Measurements from ENCODE around the gene SIRT7. TPM values are rescaled to one million over a fixed set of nuclear protein-coding genes. Genes with fewer than 3 reads are reported as not detected.

Gene SIRT7
- total RNA-seq, 6 experiments from 2014 or later: 7.4 to 15.0 (median 12.2) TPM

- H3K36me3 ChIP-seq: peaks cover 0 to 42% (median 10%) of the 10 kb centered on the region in 4 donors
- TF ChIP-seq CTCF (IDR thresholded peaks at IDR 0.05) (no peak), POLR2A (IDR thresholded peaks at IDR 0.05) (no peak)
These were observed 19.7 kb downstream of the SIRT7 start for GRCh38 chr17:81898029-81898866.

DNA sequence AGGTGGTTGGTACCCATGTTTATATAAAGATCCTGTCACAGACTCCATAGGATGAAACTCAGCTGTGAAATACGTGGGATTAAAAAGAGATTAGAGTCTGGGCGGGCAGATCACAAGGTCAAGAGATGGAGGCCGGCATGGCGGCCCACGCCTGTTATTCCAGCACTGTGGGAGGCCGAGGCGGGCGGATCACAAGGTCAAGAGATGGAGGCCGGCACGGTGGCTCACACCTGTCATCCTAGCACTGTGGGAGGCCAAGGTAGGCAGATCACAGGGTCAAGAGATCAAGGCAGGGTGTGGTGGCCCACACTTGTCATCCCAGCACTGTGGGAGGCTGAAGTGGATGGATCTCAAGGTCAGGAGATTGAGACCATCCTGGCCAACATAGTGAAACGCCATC is 22.6 kb downstream of the SIRT7 start:
- Histone ChIP-seq H3K4me1 (peaks cover 0 to 12% (median 2%) of the 10 kb centered on the region in 4 donors), H3K9me3 (no peaks in the 10 kb centered on the region), H3K27me3 (no peaks in the 10 kb centered on the region), H3K27ac (no peak overlapping the region), H3K36me3 (peaks cover 0 to 42% (median 10%) of the 10 kb centered on the region in 4 donors), H3K4me3 (no peak overlapping the region)
- no peak for DNase-seq
- TF ChIP-seq CTCF (IDR thresholded peaks at IDR 0.05) (no peak), POLR2A (IDR thresholded peaks at IDR 0.05) (no peak)
- intact Hi-C loops (cut with DNase I): no loop called here
- no peak for ATAC-seq
- WGBS (ENCODE audit: insufficient coverage, low coverage, low lambda C conversion rate, missing lambda C conversion rate): 90% methylated on average over 5 of the region's 11 CpGs

More at GRCh38 chr17:81898029-81898866, 19.7 kb downstream of the SIRT7 start:
- ATAC-seq: no peak
- peaks cover 0 to 21% (median 5%) of the 10 kb centered on the region in 4 donors for H3K4me1 ChIP-seq
- no peak overlapping the region for H3K27ac ChIP-seq
- intact Hi-C loops (cut with DNase I): no loop called here
- no peaks in the 10 kb centered on the region for H3K9me3 ChIP-seq
- DNase-seq: no peak
- no peak overlapping the region for H3K4me3 ChIP-seq
- H3K27me3 ChIP-seq: no peaks in the 10 kb centered on the region
- WGBS (ENCODE audit: insufficient coverage, low coverage, low lambda C conversion rate, missing lambda C conversion rate): 89% methylated on average over 10 of the region's 19 CpGs

DNA sequence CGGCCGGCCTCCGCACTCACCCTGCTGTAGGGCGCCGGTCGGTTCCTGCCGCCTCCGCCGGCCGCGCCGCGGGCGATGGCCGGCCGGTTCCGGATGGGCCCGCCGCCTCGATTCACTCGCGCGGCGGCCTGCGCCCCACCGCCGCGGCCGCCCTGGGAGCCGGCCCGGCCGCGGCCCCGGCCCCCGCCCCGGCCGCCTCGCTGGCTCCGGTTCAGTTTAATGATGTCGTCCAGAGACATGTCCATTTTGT is 26.7 kb downstream of the SIRT7 start:
- no peak for DNase-seq
- Histone ChIP-seq H3K36me3 (peaks cover 3 to 51% (median 18%) of the 10 kb centered on the region in 4 donors), H3K9me3 (no peaks in the 10 kb centered on the region), H3K27ac (peak overlapping the region; percentile 15 to 75 (median 67)), H3K27me3 (no peaks in the 10 kb centered on the region), H3K4me1 (peaks cover 0 to 19% (median 5%) of the 10 kb centered on the region in 4 donors), H3K4me3 (peak overlapping the region; percentile 81 to 91 (median 91))
- TF ChIP-seq CTCF (IDR thresholded peaks at IDR 0.05) (no peak), POLR2A (IDR thresholded peaks at IDR 0.05) (no peak)
- intact Hi-C loops (cut with DNase I): no loop called here
- ATAC-seq: no peak
- no CpG with 5 or more reads among the region's 40 CpGs for WGBS (ENCODE audit: insufficient coverage, low coverage, low lambda C conversion rate, missing lambda C conversion rate)

DNA sequence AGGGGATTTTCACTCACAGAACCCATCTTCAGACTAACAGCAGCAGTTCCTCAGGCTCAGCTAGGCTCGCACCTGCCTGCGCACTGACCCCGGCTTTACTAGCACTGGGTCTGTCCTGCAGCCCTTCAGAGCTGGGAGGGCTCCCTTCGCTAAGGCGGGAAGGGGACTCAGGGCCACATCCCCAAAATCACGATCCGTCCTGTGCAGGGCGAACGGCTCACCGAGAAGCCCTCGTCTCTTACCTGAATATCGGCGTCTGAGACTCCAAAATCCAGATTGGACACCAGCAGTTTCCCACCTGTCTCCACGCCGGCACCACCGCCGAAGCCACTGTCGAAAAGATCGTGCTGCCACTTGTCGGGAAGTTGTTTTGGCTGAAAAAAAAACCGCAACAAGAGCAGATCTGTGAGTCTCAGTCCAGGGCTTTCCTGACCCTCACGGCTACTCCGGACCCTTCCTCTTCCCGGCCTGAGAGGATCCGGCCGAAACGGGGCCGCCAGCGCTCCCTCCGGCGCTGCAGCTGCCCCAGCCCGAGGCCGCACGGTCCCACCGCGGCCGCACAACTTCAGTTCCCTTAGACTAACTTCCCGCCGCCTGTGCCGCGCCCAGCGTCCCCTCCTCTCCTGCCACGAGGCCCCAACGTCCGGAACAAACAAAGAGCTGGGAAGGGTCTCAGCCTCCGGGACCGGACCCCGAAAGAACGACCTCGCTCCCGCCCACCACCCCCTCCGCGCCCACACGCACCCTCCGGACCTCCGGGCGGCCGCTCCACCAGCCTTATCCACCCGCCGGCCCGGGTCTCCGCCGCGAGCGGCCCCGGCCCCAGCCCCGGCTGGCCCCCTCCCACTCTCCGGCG is 27.3 kb downstream of the SIRT7 start:
- peaks cover 0 to 19% (median 5%) of the 10 kb centered on the region in 4 donors for H3K4me1 ChIP-seq
- H3K9me3 ChIP-seq: no peaks in the 10 kb centered on the region
- peak overlapping the region; percentile 15 to 75 (median 67) for H3K27ac ChIP-seq
- 8% methylated on average over 20 of the region's 69 CpGs for WGBS (ENCODE audit: insufficient coverage, low coverage, low lambda C conversion rate, missing lambda C conversion rate)
- no peaks in the 10 kb centered on the region for H3K27me3 ChIP-seq
- ATAC-seq: no peak
- DNase-seq: peak in 1 of 3 donors; percentile 28
- intact Hi-C loops (cut with DNase I): no loop called here
- peaks cover 3 to 50% (median 16%) of the 10 kb centered on the region in 4 donors for H3K36me3 ChIP-seq
- TF ChIP-seq CTCF (IDR thresholded peaks at IDR 0.05): no peak
- no peak for TF ChIP-seq POLR2A (IDR thresholded peaks at IDR 0.05)
- H3K4me3 ChIP-seq: peak overlapping the region; percentile 81 to 91 (median 91)
